Measurements from ENCODE around the gene PDE10A.

PDE10A gene

GRCh38 chr6:165662749-165663376, at the start of gene PDE10A:
Gene PDE10A, minus strand, starts transcription at chr6:165663241. Its CDS starts 430 bp downstream, at chr6:165662811.
- no peak for DNase-seq

- DNase-seq, result no peak
Observed at GRCh38 chr6:165708985-165709576, 46.0 kb upstream of the PDE10A start.

- DNase-seq, result no peak
Observed at GRCh38 chr6:165707067-165707853, 44.2 kb upstream of the PDE10A start.

GRCh38 chr6:165705941-165706340, 42.9 kb upstream of the PDE10A start:
- no peak for DNase-seq

GRCh38 chr6:165704045-165704748, 41.2 kb upstream of the PDE10A start:
- no peak for DNase-seq

- DNase-seq, result no peak
Observed at GRCh38 chr6:165702669-165703068, 39.6 kb upstream of the PDE10A start.

- DNase-seq, result no peak
Observed at GRCh38 chr6:165701564-165702354, 38.7 kb upstream of the PDE10A start.

GRCh38 chr6:165701005-165701404, 38.0 kb upstream of the PDE10A start:
- DNase-seq, result no peak

- DNase-seq, result no peak
Observed at GRCh38 chr6:165698868-165699267, 35.8 kb upstream of the PDE10A start.

- no peak for DNase-seq
Observed at GRCh38 chr6:165697171-165697570, 34.1 kb upstream of the PDE10A start.

GRCh38 chr6:165695722-165696515, 32.9 kb upstream of the PDE10A start:
- DNase-seq, result no peak

GRCh38 chr6:165694296-165694695, 31.3 kb upstream of the PDE10A start:
- no peak for DNase-seq

GRCh38 chr6:165692106-165692653, 29.1 kb upstream of the PDE10A start:
- no peak for DNase-seq

- no peak for DNase-seq
Observed at GRCh38 chr6:165689699-165690098, 26.7 kb upstream of the PDE10A start.

- no peak for DNase-seq
Observed at GRCh38 chr6:165686596-165687365, 23.7 kb upstream of the PDE10A start.

- DNase-seq, result no peak
Observed at GRCh38 chr6:165685302-165685701, 22.3 kb upstream of the PDE10A start.

GRCh38 chr6:165684333-165684732, 21.3 kb upstream of the PDE10A start:
- DNase-seq, result no peak

- no peak for DNase-seq
Observed at GRCh38 chr6:165680975-165681374, 17.9 kb upstream of the PDE10A start.

- DNase-seq, result no peak
Observed at GRCh38 chr6:165679326-165679725, 16.3 kb upstream of the PDE10A start.

GRCh38 chr6:165678904-165679303, 15.9 kb upstream of the PDE10A start:
- no peak for DNase-seq

- no peak for DNase-seq
Observed at GRCh38 chr6:165678429-165678828, 15.4 kb upstream of the PDE10A start.

Measured in 8988T (cell line).